Activated CD4-positive, alpha-beta memory T cell treated with anti-CD3 and anti-CD28 coated beads, Interleukin-2, amount 10 ng/mL, durations not matched to agents 7 days and 5 days (primary cell): Measurements from ENCODE around the gene TRPM3. TPM values are rescaled to one million over a fixed set of nuclear protein-coding genes. Genes with fewer than 3 reads are reported as not detected.

Experiments
- CTCF ChIA-PET: fragments of 350-600 bp; sonication (Branson Sonifier 250); formaldehyde crosslinking; loops from one replicate; lab custom pipeline; 2021; ENCODE audit warnings: antibody characterized with exemption, inconsistent platforms; lab: Charles Lee
- POLR2A ChIA-PET: fragments of 350-600 bp; sonication (Branson Sonifier 250); formaldehyde crosslinking; loops from one replicate; lab custom pipeline; 2021; ENCODE audit warnings: antibody characterized with exemption; lab: Charles Lee
- DNase-seq: peaks from one replicate; pipeline ENCODE4 v3.0.0-alpha.2; 2020
- H3K27ac Mint-ChIP-seq: one replicate; pipeline ENCODE4 v1.8.0; 2021; ENCODE audit warnings: mild to moderate bottlenecking, mixed read lengths
- H3K27me3 Mint-ChIP-seq: one replicate; pipeline ENCODE4 v1.8.0; 2021; ENCODE audit warnings: mixed read lengths
- H3K36me3 Mint-ChIP-seq: one replicate; pipeline ENCODE4 v1.8.0; 2021; ENCODE audit warnings: low read depth, mixed read lengths
- H3K4me1 Mint-ChIP-seq: one replicate; pipeline ENCODE4 v1.8.0; 2021; ENCODE audit warnings: mixed read lengths
- H3K4me3 Mint-ChIP-seq: one replicate; pipeline ENCODE4 v1.8.0; 2021; ENCODE audit warnings: mild to moderate bottlenecking, mixed read lengths
- H3K9me3 Mint-ChIP-seq: one replicate; pipeline ENCODE4 v1.8.0; 2021; ENCODE audit warnings: mixed read lengths
- total RNA-seq, 2 experiments: library from RNA; stranded (reverse); gene quantifications; one replicate each; pipeline ENCODE4 v1.2.3, GENCODE V29; 2021

TRPM3 gene
- total RNA-seq, 2 experiments from 2014 or later: not detected

GRCh38 chr9:70554881-70555280, 566.5 kb downstream of the TRPM3 start:
- Mint-ChIP-seq H3K36me3 (no peaks in the 10 kb centered on the region), H3K9me3 (peaks cover 4% of the 10 kb centered on the region), H3K27ac (no peak overlapping the region), H3K4me1 (peaks cover 10% of the 10 kb centered on the region), H3K27me3 (no peaks in the 10 kb centered on the region), H3K4me3 (no peak overlapping the region)
- DNase-seq: no peak
- ChIA-PET CTCF (interaction anchor here (1.0 kb wide), 1 partner anchor 47 kb away, joined by 3 read pairs; no protein-coding TSS in a partner anchor), POLR2A (no interaction called here)

GRCh38 chr9:70553707-70554673, 567.4 kb downstream of the TRPM3 start:
- ChIA-PET POLR2A (no interaction called here), CTCF (interaction anchor here (1.0 kb wide), 1 partner anchor 48 kb away, joined by 3 read pairs; no protein-coding TSS in a partner anchor)
- Mint-ChIP-seq H3K36me3 (no peaks in the 10 kb centered on the region), H3K9me3 (peaks cover 4% of the 10 kb centered on the region), H3K27ac (no peak overlapping the region), H3K27me3 (no peaks in the 10 kb centered on the region), H3K4me3 (no peak overlapping the region), H3K4me1 (peaks cover 5% of the 10 kb centered on the region)
- DNase-seq: no peak

- no peak for DNase-seq
- Mint-ChIP-seq H3K4me1 (peaks cover 5% of the 10 kb centered on the region), H3K27me3 (no peaks in the 10 kb centered on the region), H3K4me3 (no peak overlapping the region), H3K9me3 (peaks cover 4% of the 10 kb centered on the region), H3K27ac (no peak overlapping the region), H3K36me3 (no peaks in the 10 kb centered on the region)
- ChIA-PET POLR2A (no interaction called here), CTCF (no interaction called here)
Observed at GRCh38 chr9:70552561-70552960, 568.9 kb downstream of the TRPM3 start.

DNA sequence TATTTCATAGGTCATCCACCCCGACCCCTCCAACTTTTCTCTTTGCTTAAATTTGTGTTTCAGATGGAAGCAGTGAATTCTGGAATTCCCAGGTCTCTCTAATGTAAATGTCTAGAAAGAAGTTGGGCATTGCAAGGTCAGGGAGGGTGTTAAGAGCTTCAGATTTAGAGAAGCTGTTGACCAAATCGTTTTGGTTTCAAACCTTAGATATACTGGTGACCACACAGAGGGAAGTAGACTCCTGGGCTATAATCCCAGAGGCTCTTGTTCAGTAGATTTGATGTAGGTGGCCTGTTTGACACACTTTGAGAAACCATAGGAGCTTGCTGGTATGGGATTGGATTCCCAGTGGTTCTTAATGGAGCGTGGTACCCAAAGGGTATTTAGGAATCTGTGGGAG, 569.6 kb downstream of the TRPM3 start:
- Mint-ChIP-seq H3K4me3 (no peak overlapping the region), H3K27ac (no peak overlapping the region), H3K4me1 (peaks cover 5% of the 10 kb centered on the region), H3K36me3 (no peaks in the 10 kb centered on the region), H3K9me3 (no peaks in the 10 kb centered on the region), H3K27me3 (no peaks in the 10 kb centered on the region)
- no peak for DNase-seq
- CTCF ChIA-PET: interaction anchor here (1.5 kb wide), 1 partner anchor 50 kb away, joined by 6 read pairs; no protein-coding TSS in a partner anchor
- POLR2A ChIA-PET: no interaction called here

DNA sequence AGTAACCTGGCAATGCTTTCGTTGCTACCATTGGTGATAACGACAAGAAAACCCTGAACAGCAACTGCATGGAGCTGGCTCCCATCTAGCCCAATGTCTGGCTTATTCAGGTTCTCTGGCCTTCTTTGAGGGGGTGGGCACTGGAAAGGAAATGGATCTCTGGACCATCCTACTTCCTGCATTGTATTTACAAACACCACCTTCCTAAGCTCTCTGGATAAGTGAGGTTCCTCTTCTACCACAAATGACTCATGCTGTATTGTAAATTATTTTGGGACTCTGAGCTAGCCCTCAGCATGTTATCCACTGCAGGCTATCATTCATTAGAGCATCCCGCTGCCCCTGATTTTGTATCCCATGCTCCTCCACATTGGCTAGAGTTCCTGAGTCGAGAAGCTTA, 570.0 kb downstream of the TRPM3 start:
- Mint-ChIP-seq H3K9me3 (no peaks in the 10 kb centered on the region), H3K4me3 (no peak overlapping the region), H3K27ac (no peak overlapping the region), H3K36me3 (no peaks in the 10 kb centered on the region), H3K4me1 (peaks cover 5% of the 10 kb centered on the region), H3K27me3 (no peaks in the 10 kb centered on the region)
- DNase-seq: no peak
- POLR2A ChIA-PET: no interaction called here
- CTCF ChIA-PET: interaction anchor here (1.5 kb wide), 1 partner anchor 51 kb away, joined by 6 read pairs; no protein-coding TSS in a partner anchor

- peaks cover under 1% of the 10 kb centered on the region for H3K4me1 Mint-ChIP-seq
- H3K9me3 Mint-ChIP-seq: no peaks in the 10 kb centered on the region
- no peak overlapping the region for H3K27ac Mint-ChIP-seq
- no peaks in the 10 kb centered on the region for H3K36me3 Mint-ChIP-seq
- H3K4me3 Mint-ChIP-seq: no peak overlapping the region
- ChIA-PET POLR2A (no interaction called here), CTCF (no interaction called here)
- no peak for DNase-seq
- no peaks in the 10 kb centered on the region for H3K27me3 Mint-ChIP-seq
Observed at GRCh38 chr9:70549926-70550325, 571.5 kb downstream of the TRPM3 start.

DNA sequence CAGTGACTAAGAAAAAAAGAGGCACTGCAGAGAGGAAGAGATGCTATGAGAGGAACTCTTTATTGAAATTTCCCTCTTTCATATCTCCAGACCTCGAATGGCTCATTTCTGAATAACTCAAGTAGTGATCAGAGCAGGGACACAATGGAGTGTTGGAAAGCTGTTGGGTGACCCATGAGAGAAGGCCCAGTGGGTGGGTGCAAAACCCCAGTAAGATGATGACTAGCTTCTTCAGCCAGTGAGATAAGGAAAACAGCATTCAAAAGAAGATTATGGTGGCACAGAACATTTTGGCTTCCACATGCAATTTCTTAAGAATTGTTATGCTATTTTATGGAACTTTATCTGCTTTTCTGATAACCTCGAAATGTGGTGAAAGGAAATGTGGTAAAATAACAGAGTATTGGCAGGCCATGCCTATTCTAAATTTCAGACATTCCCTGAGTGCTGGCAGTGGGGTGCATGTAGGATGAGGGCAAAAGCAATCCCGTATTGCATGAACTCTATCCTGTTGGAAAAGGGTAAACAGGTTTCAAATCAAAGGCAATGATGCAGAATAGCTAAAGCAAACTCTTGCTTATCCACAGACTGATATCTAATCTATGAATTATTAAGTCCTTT, 579.0 kb downstream of the TRPM3 start:
- no peaks in the 10 kb centered on the region for H3K36me3 Mint-ChIP-seq
- no peak for DNase-seq
- POLR2A ChIA-PET: interaction anchor here (0.6 kb wide), 1 partner anchor 34 kb away, joined by 3 read pairs; no protein-coding TSS in a partner anchor
- no peaks in the 10 kb centered on the region for H3K27me3 Mint-ChIP-seq
- CTCF ChIA-PET: no interaction called here
- H3K9me3 Mint-ChIP-seq: no peaks in the 10 kb centered on the region
- no peak overlapping the region for H3K27ac Mint-ChIP-seq
- no peak overlapping the region for H3K4me3 Mint-ChIP-seq
- no peaks in the 10 kb centered on the region for H3K4me1 Mint-ChIP-seq

- Mint-ChIP-seq H3K27ac (no peak overlapping the region), H3K9me3 (no peaks in the 10 kb centered on the region), H3K4me1 (no peaks in the 10 kb centered on the region), H3K4me3 (no peak overlapping the region), H3K27me3 (no peaks in the 10 kb centered on the region), H3K36me3 (no peaks in the 10 kb centered on the region)
- no peak for DNase-seq
- ChIA-PET CTCF (interaction anchor here (1.0 kb wide), 1 partner anchor 62 kb away, joined by 3 read pairs; no protein-coding TSS in a partner anchor), POLR2A (no interaction called here)
Observed at GRCh38 chr9:70540016-70540415, 581.4 kb downstream of the TRPM3 start.

- CTCF ChIA-PET: interaction anchor here (1.0 kb wide), 1 partner anchor 63 kb away, joined by 3 read pairs; no protein-coding TSS in a partner anchor
- H3K4me1 Mint-ChIP-seq: no peaks in the 10 kb centered on the region
- DNase-seq: no peak
- no peak overlapping the region for H3K27ac Mint-ChIP-seq
- H3K36me3 Mint-ChIP-seq: no peaks in the 10 kb centered on the region
- POLR2A ChIA-PET: no interaction called here
- H3K9me3 Mint-ChIP-seq: no peaks in the 10 kb centered on the region
- no peaks in the 10 kb centered on the region for H3K27me3 Mint-ChIP-seq
- H3K4me3 Mint-ChIP-seq: no peak overlapping the region
Observed at GRCh38 chr9:70539526-70539925, 581.9 kb downstream of the TRPM3 start.

DNA sequence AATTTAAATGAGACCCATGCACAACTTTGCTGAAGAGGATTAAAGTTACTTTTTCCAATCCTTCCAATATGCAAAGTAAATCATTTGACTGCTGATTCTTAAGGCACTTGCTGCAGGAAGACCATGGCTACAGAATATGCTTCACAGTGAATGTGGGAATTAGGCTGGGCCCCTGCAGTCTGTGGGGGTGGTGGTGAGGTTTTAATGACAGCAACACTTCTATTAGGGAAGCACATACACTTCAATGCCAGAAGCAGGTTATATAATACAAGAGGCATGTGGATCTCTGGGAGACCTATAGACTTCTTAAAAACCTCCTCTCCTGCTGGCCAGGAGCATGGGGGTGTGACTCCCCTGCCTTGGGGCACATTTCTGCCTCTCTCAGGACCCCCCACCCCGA, 582.4 kb downstream of the TRPM3 start:
- DNase-seq: no peak
- POLR2A ChIA-PET: no interaction called here
- CTCF ChIA-PET: no interaction called here
- H3K27ac Mint-ChIP-seq: no peak overlapping the region
- no peaks in the 10 kb centered on the region for H3K36me3 Mint-ChIP-seq
- no peaks in the 10 kb centered on the region for H3K9me3 Mint-ChIP-seq
- no peaks in the 10 kb centered on the region for H3K27me3 Mint-ChIP-seq
- no peaks in the 10 kb centered on the region for H3K4me1 Mint-ChIP-seq
- no peak overlapping the region for H3K4me3 Mint-ChIP-seq

DNA sequence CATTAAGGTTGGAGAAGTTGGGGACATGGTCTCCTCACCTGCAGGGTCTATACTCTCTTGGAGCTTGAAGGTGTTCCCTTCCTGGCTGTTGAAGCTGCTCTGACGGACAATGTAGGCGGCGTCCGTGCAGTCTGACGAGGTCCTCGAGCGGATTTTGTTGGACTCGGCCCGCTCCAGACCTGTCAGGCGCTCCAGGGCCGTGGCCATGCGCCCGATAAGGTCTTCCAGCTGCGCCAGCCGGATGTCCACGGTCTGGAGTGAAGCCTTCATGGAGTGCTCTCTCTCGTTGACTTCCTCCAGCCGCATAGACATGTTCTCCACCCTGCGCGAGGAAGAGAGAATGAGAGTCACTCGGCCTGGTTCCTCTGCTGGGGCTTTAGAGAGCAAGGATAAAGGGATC, 584.3 kb downstream of the TRPM3 start:
- no peak overlapping the region for H3K27ac Mint-ChIP-seq
- CTCF ChIA-PET: interaction anchor here (1.1 kb wide), 2 partner anchors 65 to 98 kb away, joined by 3 to 4 read pairs; no protein-coding TSS in a partner anchor
- H3K4me3 Mint-ChIP-seq: no peak overlapping the region
- DNase-seq: no peak
- POLR2A ChIA-PET: interaction anchor here (1.7 kb wide), 1 partner anchor 37 kb away, joined by 3 read pairs; no protein-coding TSS in a partner anchor
- H3K36me3 Mint-ChIP-seq: no peaks in the 10 kb centered on the region
- H3K4me1 Mint-ChIP-seq: peaks cover 6% of the 10 kb centered on the region
- no peaks in the 10 kb centered on the region for H3K27me3 Mint-ChIP-seq
- H3K9me3 Mint-ChIP-seq: no peaks in the 10 kb centered on the region

- Mint-ChIP-seq H3K27me3 (no peaks in the 10 kb centered on the region), H3K36me3 (no peaks in the 10 kb centered on the region)
Observed at GRCh38 chr9:70535546-70536323, 585.7 kb downstream of the TRPM3 start.

More at GRCh38 chr9:70535546-70536323, 585.7 kb downstream of the TRPM3 start:
- ChIA-PET CTCF (interaction anchor here (0.6 to 1.1 kb wide), 3 partner anchors 66 to 1809 kb away, joined by 3 read pairs; no protein-coding TSS in a partner anchor), POLR2A (interaction anchor here (1.1 to 1.7 kb wide), 2 partner anchors 9 to 38 kb away, joined by 3 read pairs; no protein-coding TSS in a partner anchor)
- H3K4me3 Mint-ChIP-seq: no peak overlapping the region
- H3K27ac Mint-ChIP-seq: no peak overlapping the region
- H3K9me3 Mint-ChIP-seq: no peaks in the 10 kb centered on the region
- DNase-seq: no peak
- H3K4me1 Mint-ChIP-seq: peaks cover 6% of the 10 kb centered on the region
